Bronchial epithelial cell (primary cell): ENCODE results near the gene SLC25A28. TPM values are rescaled to one million over a fixed set of nuclear protein-coding genes. Genes with fewer than 3 reads are reported as not detected.

ENCODE experiments used
- DNase-seq: peaks from one replicate; pipeline ENCODE4 v3.0.0-alpha.2; 2010; ENCODE audit warnings: low read depth
- FAIRE-seq: peaks from 2 replicates; lab custom pipeline; 2011; peaks lifted over from hg19 to GRCh38; lab: Jason Lieb, UNC
- H3K27me3 ChIP-seq: 2 replicates; pipeline ENCODE4 v1.5.1; 2011; ENCODE audit warnings: low read length; ENCODE audit not compliant: control insufficient read depth, insufficient read depth
- H3K36me3 ChIP-seq: 2 replicates; pipeline ENCODE4 v1.5.1; 2011; ENCODE audit warnings: low read length; ENCODE audit not compliant: control insufficient read depth, insufficient read depth
- H3K4me3 ChIP-seq: 2 replicates; pipeline ENCODE4 v1.5.1; 2011; ENCODE audit warnings: mild to moderate bottlenecking, low read depth, low read length, control low read depth
- total RNA-seq: library from RNA; depleted of rRNA; stranded (reverse); fragments of >200 nt; gene quantifications from 2 replicates; pipeline ENCODE4 v1.2.1, GENCODE V29; 2014
- TF ChIP-seq, protein P1 (sequence below): IDR thresholded peaks from 2 replicates; pipeline ENCODE4 v1.5.1; 2011; ENCODE audit warnings: mild to moderate bottlenecking, moderate library complexity, low read length, control low read depth, inconsistent platforms; ENCODE audit not compliant: insufficient read depth, severe bottlenecking

SLC25A28 gene
- total RNA-seq, 1 donor from 2014 or later: 17.4 TPM

DNA sequence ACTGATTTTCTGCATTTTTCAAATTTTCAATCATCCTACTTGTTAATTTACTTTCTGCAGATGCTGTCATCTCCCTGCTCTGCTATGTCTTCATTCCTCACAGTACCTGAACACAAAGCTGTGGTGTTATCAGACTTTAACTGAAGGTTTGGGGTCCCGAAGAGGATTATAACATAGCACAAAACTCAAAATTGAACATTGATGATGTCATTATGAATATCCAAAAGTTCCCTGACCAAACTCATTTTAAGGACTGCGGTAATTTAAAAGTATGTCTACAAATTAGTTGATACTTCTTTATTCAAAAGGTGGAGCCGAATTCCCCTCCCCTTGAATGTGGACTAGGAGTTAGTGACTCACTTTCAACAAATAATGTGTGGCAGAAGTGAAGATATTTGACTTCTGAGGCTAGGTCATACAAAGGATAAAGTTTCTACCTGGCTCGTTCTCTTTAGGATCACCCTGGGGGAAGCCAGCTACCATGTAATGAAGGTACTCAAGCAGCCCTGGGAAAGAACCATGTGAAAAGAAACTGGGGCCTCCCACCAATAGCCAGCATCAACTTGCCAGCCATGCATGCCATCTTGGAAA is 32.7 kb upstream of the SLC25A28 start:
- FAIRE-seq (no peak), DNase-seq (peak; percentile 79)
- no peaks in the 10 kb centered on the region for H3K36me3 ChIP-seq
- TF ChIP-seq, protein P1, sequence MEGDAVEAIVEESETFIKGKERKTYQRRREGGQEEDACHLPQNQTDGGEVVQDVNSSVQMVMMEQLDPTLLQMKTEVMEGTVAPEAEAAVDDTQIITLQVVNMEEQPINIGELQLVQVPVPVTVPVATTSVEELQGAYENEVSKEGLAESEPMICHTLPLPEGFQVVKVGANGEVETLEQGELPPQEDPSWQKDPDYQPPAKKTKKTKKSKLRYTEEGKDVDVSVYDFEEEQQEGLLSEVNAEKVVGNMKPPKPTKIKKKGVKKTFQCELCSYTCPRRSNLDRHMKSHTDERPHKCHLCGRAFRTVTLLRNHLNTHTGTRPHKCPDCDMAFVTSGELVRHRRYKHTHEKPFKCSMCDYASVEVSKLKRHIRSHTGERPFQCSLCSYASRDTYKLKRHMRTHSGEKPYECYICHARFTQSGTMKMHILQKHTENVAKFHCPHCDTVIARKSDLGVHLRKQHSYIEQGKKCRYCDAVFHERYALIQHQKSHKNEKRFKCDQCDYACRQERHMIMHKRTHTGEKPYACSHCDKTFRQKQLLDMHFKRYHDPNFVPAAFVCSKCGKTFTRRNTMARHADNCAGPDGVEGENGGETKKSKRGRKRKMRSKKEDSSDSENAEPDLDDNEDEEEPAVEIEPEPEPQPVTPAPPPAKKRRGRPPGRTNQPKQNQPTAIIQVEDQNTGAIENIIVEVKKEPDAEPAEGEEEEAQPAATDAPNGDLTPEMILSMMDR: no peak
- no peaks in the 10 kb centered on the region for H3K27me3 ChIP-seq
- H3K4me3 ChIP-seq: no peak overlapping the region

DNA sequence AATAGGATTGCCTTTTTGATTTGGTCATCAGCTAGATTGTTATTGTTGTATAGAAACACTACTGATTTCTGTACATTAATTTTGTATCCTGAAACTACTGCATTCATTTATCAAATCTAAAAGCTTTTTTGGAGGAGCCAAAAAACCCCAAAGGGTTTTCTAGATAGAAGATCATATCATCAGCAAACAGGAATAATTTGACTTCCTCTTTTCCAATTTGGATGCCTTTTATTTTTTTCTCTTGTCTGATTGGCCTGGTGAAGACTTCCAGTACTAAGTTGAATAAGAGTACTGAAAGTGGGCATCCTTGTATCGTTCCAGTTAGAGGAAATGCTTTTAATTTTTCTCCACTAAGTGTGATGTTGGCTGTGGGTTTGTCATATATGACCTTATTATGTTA is 28.5 kb upstream of the SLC25A28 start:
- no peak for FAIRE-seq

DNA sequence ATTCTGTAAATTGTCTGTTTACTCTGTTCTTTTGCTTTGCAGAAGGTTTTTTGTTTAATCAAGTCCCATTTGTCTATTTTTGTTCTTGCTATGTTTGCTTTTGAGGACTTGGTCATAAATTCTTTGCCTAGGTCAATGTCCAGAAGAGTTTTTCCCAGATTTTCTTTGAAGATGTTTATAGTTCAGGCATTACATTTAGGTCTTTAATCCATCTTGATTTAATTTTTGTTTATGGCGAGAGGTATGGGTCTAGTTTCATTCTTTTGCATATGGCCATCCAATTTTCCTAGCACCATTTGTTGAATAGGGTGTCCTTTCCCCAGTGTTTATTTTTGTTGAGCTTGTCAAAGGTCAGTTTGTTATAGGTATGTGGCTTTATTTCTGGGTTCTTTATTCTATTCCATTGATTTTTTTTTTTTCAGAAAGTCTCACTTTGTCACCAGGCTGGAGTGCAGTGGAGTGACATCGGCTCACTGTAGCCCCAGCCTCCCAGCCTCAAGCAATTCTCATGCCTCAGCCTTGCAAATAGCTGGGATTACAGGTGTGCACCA is 27.4 kb upstream of the SLC25A28 start:
- FAIRE-seq (no peak), DNase-seq (no peak)
- no peaks in the 10 kb centered on the region for H3K27me3 ChIP-seq
- TF ChIP-seq, protein P1: no peak
- H3K4me3 ChIP-seq: no peak overlapping the region
- no peaks in the 10 kb centered on the region for H3K36me3 ChIP-seq

More for the DNA sequence above, 28.5 kb upstream of the SLC25A28 start:
- no peaks in the 10 kb centered on the region for H3K36me3 ChIP-seq
- DNase-seq: no peak
- no peaks in the 10 kb centered on the region for H3K27me3 ChIP-seq
- H3K4me3 ChIP-seq: no peak overlapping the region
- TF ChIP-seq, protein P1: no peak

DNA sequence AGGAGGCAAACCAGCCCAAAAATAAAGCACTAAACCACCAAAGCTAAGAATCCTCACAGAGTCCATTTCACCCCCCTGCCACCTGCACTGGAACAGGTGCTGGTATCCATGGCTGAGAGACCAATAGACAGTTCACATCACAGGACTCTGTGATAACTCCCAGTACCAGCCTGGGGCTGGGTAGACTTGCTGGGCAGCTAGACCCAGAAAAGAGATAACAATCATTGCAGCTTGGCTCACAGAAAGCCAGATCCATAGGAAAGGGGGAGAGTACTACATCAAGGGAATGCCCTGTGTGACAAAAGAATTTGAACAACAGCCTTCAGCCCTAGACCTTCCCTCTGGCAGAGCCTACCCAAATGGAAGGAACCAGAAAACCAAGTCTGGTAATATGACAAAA is 13.6 kb upstream of the SLC25A28 start:
- DNase-seq (no peak), FAIRE-seq (peak; percentile 52)
- TF ChIP-seq, protein P1: no peak
- Histone ChIP-seq H3K27me3 (no peaks in the 10 kb centered on the region), H3K36me3 (no peaks in the 10 kb centered on the region), H3K4me3 (no peak overlapping the region)

DNA sequence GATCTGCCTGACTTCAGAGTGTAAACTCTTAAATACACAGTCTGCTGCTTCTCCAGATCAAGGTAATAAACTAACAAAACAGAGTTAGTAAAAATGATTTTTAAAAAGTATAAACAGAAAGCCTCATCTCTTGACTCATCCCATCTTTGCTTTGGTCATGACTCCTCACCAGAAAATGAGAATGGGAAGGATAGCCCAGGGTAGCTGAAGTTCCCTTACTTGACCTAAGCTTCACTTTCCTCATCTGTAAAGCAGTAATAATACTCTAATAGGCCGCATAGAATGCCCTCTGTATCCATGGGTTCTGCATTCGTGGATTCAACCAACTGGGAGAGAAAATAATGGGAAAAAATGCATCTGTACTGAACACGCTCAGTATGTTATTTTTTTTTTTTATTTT is 11.3 kb upstream of the SLC25A28 start:
- no peak overlapping the region for H3K4me3 ChIP-seq
- TF ChIP-seq, protein P1: no peak
- H3K27me3 ChIP-seq: no peaks in the 10 kb centered on the region
- H3K36me3 ChIP-seq: no peaks in the 10 kb centered on the region
- DNase-seq (peak; percentile 68), FAIRE-seq (no peak)

DNA sequence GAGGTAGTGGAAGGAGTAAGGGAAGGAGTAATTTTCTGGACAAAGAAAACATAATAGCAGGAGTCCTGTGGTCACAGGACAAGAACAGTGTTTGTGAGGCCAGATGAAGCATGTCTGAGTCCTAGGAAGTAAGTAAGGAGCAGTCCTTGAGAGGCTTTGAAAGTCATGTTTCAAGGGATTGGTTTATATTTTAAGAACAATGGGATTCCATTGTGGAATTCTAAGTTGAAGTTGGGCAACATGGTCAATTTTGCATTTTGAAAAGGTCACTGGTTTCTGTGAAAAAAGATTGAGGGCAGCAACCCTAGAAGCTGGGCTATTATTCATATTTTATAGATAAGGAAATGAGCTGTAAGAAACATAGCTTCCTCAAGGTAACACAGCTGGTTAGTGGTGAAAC is 10.8 kb upstream of the SLC25A28 start:
- peak; percentile 30 for DNase-seq
- Histone ChIP-seq H3K36me3 (no peaks in the 10 kb centered on the region), H3K27me3 (no peaks in the 10 kb centered on the region), H3K4me3 (no peak overlapping the region)
- FAIRE-seq: no peak
- TF ChIP-seq, protein P1: no peak
